NCI-H1092 (cell line): ENCODE results near the gene SNORC.
"Not testable (repeated sequence)": the region's sequence is repeated elsewhere in the genome, so short reads cannot be mapped to it uniquely, and the experiment has no call there.

Experiments used
- DNase-seq: peaks from one replicate; lab custom pipeline; 2025; lab: John Stamatoyannopoulos, UW

SNORC gene

DNA sequence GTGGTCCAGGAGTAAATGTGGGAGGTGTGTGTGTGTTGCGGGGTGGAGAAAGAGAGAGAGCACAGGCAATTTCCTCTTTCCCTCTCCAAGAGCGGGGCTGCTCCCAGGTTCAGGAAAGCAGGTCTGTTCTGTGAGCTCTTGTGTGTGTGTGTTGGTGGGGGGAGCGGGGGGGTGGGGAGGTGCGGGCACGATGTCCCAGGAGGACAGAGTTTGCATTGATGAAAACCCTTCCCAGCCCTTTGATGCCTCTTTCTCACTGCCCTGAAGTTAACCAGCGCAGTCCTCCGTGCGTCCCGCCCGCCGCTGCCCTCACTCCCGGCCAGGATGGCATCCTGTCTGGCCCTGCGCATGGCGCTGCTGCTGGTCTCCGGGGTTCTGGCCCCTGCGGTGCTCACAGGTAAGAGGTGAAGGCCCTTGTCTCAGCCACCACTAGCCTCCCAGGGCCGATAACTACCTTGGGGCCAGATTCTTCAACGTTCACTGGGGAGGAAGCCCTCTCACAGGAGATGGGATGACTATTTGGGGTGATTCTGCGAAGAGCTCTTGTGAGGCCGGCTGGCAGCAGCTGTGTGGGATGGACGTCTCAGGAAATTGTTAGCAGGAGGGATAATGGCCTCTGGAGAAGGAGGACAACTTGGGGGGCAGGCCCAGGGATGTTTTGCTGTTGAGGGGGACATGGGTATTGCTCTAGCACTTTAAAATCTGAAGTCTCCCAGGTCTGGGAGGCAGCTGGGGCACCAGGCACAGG is at the start of gene SNORC:
Gene SNORC, plus strand, starts transcription at position 247 of the 748 bp plus-strand sequence. Its CDS starts 78 bp downstream, at position 325.
- DNase-seq = no peak

- DNase-seq = no peak
Observed at GRCh38 chr2:232829988-232830387, 40.1 kb upstream of the SNORC start.

DNA sequence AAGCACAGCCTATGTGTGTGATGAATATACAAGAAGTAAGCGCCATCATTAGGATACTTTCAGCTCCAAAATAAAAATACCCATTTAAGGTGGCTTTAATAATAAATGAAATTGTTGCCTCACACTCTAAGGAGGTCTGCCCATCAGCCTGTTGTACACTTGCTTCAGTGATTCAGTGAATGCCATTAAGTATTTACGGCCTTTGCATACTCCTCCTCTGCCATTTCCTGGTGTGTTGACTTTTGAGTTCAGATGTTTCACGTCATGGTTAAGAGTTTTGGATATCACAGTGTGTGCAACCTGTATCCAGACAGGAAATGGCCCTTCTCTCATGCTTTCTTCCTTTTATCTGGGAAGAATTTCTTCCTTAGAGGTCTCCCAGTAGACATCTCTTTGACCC is 38.6 kb upstream of the SNORC start:
- no peak for DNase-seq

GRCh38 chr2:232833830-232834229 is 36.2 kb upstream of the SNORC start:
- DNase-seq = no peak

DNA sequence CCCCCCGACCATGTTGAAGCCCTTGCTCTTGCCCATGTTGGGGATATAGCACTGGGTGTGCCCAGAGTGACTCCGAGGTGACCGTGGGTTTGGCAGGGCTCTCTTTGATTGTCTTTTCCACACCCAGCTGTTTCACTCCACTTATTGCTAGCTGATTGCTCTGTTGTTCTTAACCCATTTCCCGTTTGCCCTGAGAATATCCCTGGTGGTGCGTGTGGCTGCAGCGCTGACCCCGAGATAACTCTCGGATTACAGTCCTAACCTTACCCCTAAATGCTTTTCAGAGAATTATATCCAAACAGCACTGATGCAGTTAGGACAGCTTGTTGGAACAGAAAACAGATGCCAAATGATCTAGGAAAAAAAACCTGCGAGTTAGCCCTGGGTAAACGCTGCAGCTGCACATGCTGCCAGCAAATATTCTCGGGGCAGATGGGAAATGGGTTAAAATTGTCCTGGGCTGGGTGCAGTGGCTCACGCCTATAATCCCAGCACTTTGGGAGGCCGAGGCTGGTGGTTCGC is 34.3 kb upstream of the SNORC start:
- no peak for DNase-seq

DNA sequence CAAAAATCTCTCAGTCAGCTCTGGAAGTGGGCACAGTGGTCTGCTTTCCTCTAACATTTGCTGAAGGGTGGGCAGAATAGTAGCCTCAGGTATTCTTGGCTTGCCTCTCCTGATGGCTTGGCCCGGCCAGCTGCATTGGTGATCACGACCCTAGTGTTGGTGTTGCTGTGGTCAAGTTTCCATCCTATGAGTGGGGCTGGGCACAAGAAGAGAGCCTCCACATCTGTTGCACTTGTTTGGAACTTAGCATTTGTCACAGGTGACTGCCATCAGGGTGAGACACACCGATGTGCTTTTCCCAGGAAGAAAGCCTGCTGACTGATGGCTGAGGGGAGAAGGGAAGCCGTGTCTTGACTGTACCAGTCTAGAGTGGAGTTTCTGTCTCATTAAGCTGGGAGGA is 33.1 kb upstream of the SNORC start:
- DNase-seq = no peak

- DNase-seq = no peak
Observed at GRCh38 chr2:232838406-232838874, 31.6 kb upstream of the SNORC start.

DNA sequence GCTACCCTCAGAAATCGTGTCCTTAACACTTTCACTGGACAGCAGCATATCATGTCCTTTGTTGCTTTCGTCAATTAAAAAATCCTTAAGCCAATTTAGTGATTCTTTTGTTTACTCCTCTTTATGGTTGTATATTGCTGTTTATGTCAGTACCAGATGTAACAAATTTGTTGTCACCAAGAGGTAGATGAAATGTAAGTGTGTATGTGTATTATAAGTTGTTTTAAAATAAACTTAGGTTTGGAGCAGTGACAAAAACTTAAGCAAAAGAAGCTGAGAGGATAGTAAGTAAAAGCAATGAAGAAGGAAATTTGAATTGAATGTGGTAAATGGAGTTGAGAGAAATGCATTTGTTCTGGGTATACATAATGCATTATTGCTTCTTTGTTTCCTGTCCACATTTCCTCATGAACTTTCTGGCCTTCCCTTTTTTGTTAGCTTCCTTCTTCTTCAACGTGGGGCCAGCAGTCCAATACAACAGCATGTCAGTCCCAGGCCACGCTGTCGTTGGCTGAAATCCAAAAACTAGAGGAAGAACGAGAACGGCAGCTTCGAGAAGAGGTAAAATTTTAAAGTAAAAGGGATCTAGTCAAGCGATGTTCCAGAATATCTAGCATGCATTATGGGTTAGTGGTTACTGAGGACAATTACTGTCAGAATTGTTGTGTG is 30.5 kb upstream of the SNORC start:
- DNase-seq = no peak

- DNase-seq = no peak
Observed at GRCh38 chr2:232842689-232843088, 27.4 kb upstream of the SNORC start.

DNA sequence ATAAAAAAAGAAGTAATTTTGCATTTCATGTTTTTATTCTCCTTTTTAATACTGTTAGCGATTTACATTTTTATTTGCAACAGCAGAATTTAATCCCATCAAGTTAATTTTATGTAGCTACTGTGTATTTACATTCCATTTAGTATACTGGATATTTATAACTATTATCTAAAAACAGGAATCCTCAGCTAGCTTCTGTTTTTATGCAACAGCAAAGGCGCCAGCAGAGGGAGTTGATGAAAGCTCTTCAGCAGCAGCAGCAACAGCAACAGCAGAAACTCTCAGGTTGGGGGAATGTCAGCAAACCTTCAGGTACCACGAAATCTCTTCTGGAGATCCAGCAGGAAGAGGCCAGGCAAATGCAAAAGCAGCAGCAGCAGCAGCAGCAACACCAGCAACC is 26.2 kb upstream of the SNORC start:
- DNase-seq = no peak

DNA sequence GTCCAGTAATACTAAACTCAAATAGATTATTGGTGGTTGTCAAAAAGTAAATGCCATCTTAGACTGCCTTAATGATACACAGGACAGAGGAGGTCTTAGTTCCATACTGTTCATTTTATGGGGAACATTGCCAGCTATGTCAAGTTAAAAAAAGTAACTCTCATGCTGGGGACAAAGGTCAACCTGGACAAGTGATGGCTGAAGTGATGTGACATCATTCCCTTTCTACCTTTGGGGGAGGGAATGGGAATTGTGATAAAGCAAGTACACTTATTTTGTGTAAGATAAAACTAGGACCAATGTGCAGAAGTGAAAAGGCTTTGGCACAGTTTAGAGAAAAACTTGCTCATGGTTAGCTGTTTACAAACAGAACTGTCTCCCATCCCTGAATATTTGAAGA is 24.0 kb upstream of the SNORC start:
- no peak for DNase-seq

DNA sequence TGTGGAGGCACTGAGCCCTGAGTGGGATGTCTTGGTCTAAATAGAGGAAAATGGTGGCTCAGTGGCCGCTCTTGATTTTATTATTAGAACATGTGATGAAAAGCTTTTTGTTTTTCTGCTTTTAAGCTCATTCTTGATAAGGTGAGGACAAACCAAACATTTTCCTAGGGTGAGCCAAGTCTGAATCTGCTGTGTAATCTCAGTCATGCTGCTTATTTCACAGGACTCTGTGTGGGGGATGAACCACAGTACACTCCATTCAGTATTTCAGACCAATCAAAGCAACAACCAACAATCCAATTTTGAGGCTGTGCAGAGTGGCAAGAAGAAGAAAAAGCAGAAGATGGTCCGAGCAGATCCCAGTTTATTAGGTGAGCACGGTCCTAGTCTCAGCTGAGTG is 20.0 kb upstream of the SNORC start:
- DNase-seq = no peak

DNA sequence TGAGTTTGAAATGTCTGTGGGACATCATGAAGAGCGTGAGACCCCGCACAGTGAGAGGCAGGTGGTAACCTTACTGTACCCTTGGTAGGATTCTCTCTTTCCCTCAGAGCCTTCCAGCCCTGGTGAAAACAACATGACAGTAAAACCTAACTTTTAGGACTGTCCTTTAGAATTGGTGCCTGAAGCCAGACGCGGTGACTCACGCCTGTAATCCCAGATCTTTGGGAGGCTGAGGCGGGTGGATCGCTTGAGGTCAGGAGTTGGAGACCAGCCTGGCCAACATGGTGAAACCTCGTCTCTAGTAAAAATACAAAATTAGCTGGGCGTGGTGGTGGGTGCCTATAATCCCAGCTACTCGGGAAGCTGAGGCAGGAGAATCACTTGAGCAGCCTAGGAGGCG is 18.0 kb upstream of the SNORC start:
- DNase-seq = not testable (repeated sequence)

DNA sequence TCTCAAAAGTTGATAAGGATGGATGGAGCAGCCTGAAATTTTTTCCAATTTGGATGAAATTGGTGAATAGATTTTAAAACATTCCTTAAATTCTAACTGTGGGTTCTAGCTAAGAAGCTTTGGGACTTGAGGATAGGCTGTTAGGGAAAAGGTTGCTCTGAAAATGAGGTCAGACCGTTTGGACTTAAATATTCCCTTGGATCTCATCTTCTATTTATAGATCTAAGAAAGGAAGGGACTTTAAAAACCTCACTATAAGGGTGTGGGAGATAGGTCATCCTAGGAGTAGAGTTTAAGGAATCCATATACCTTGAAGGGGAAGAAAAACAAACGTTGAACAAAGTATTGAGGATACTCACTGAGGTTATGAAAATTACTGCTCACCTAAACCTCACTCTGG is 17.4 kb upstream of the SNORC start:
- DNase-seq = no peak

DNA sequence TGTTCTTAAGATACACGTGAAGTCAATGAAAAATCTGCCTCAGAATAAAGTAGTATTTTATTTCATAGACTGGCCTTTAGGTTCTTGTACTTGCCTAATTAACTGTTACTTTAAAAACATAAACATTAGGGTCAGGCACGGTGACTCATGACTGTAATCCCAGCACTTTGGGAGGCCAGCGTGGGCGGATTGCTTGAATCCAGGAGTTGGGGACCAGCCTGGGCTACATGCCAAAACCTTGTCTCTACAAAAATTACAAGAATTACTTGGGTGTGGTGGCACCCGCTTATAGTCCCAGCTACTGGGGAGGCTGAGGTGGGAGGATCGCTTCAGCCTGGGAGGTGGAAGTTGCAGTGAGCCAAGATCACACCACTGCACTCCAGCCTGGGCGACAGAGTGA is 16.0 kb upstream of the SNORC start:
- DNase-seq = no peak

DNA sequence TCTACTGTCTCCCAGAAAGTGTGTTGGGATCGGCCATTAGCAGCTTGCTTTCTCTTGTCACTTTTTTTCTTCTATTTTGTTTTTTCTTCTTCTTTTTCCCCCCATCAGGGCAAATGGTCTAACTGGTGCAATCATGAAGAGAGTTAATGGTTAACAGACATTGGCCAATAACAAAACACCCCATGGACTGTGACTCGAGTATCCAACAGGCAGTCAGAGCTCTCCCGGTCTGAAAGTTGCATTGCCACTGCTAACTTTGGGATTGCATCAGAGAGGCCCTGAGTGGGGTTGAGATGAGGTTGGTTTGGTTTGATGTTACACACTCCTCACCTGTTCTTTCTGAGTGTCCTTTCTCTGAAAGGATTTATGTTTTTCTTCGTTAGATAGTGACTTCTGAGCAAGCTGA is 12.9 kb upstream of the SNORC start:
- DNase-seq = no peak

DNA sequence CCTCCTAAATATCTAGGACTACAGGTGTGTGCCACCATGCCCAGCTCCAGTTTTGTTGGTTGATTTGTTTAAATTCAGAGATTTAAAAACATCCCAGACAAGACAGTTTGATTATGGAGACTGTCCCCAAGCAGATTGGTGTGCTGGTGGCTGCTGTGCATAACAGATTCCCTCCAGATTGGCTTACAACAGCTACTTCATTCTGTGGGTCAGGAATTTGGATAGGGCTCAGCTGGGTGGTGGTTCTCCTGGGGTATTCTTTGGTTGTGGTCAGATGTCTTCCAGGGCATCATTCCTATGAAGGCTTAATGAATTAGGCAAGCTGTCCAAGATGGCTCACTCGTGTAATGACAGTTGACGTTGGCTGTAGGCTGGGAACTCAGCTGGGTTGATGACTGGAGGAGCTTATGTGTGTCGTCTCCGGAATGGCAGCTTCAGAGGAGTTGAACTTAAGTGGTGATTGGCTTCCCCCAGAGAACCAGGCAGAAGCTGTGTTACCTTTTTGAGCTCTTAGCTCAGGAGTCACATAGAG is 10.6 kb upstream of the SNORC start:
- no peak for DNase-seq

- DNase-seq = no peak
Observed at GRCh38 chr2:232860593-232861241, 9.3 kb upstream of the SNORC start.

DNA sequence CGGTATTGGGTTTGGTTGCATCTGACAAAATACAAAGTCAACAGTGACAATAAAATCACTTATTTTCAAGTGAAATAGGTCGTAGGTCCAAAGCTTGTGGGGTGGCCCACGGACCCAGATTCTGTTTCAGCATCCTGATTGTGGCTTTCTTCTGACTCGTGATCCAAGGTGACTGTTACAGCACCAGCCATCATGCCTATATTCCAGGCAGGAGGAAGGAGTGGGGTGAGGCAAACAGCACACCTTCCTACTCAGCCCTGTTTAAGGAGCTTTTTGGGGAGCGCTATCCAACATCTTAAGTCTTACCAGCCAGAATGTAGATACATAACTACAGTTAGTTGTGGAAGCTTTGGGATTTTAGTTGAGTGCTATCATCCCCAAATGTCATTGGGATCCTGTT is 8.7 kb upstream of the SNORC start:
- no peak for DNase-seq

- no peak for DNase-seq
Observed at GRCh38 chr2:232863996-232864395, 6.1 kb upstream of the SNORC start.

GRCh38 chr2:232865165-232865564 is 4.9 kb upstream of the SNORC start:
- DNase-seq = no peak

DNA sequence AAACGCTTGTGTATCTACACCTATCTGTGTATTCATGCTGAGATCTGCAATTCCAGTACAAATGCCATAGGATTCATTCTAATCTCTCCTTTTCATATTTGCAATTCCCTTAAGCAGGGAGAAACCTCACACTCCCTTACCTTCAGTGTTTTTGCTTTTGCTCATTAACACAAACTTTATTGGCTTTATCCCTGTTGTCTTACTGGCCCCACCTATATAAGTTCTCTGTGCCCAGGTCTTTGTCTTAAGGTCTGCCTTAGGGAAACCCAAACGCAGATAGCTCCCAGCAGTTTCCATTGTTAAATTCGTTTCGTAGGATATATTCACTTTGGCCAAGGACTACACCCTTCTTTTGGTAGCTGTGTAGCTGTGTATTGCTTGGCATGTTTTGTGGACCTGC is 4.0 kb upstream of the SNORC start:
- no peak for DNase-seq
